Spleen (tissue), 7 donors: ENCODE measurements around the gene SLC25A51.

Experiments
- POLR2A ChIP-seq, 3 donors: fragments of 450-650 bp; IDR thresholded peaks; one replicate each; pipeline ENCODE4 v1.5.1; 2017; ENCODE audit warnings: antibody characterized with exemption in 3 of 3, mild to moderate bottlenecking in 1 of 3
- TF ChIP-seq, protein P1 (sequence below), 11 experiments: fragments of 200-600 bp in 7 of 11; fragments of 450-650 bp in 4 of 11; sonication (generic) in 4 of 11; IDR thresholded peaks in 8 of 11; conservative IDR thresholded peaks in 3 of 11; 1 replicate in 7 of 11; 2 replicates in 4 of 11; pipeline versions ENCODE4 v1.4.0 to v1.8.0; 2016 to 2021; ENCODE audit warnings: antibody characterized with exemption in 11 of 11, inconsistent platforms in 4 of 11, mild to moderate bottlenecking in 1 of 11
- donor health status: DM: no; HTN: no; CAD: no; lungs with moderate emphysema.
- donor health status: DM: no; HTN: no; CAD: no.
- donor health status: DM: no; HTN: no; CAD: no.

DNA sequence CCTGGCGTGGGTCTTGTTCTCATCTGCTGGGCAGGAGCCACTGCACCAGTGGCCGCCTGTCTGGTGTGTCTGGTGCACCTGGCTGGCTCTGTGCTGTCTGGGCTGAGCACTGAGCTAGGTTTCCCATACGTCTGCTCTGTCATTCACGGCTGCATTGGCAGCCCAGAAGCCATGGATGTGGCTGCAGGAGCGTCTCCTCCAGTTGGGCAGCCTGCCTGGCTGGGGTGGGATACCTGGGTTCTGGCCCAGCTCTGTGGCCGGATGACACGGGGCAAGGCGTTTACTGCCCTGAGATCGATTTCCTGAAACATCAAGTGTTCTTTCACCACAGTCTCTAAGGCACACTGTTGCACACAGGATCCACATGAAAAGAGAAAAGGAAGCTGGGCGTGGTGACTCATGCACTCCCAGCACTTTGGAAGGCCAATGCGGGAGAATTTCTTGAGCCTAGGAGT is 25.5 kb upstream of the SLC25A51 start:
- TF ChIP-seq POLR2A (IDR thresholded peaks at IDR 0.05): no peak
- TF ChIP-seq, protein P1, sequence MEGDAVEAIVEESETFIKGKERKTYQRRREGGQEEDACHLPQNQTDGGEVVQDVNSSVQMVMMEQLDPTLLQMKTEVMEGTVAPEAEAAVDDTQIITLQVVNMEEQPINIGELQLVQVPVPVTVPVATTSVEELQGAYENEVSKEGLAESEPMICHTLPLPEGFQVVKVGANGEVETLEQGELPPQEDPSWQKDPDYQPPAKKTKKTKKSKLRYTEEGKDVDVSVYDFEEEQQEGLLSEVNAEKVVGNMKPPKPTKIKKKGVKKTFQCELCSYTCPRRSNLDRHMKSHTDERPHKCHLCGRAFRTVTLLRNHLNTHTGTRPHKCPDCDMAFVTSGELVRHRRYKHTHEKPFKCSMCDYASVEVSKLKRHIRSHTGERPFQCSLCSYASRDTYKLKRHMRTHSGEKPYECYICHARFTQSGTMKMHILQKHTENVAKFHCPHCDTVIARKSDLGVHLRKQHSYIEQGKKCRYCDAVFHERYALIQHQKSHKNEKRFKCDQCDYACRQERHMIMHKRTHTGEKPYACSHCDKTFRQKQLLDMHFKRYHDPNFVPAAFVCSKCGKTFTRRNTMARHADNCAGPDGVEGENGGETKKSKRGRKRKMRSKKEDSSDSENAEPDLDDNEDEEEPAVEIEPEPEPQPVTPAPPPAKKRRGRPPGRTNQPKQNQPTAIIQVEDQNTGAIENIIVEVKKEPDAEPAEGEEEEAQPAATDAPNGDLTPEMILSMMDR (IDR thresholded peaks at IDR 0.05 in 8 of 11, conservative IDR thresholded peaks at IDR 0.05 in 3 of 11): no peak
